Measurements from ENCODE around the gene ADPRHL1.

ADPRHL1 gene

DNA sequence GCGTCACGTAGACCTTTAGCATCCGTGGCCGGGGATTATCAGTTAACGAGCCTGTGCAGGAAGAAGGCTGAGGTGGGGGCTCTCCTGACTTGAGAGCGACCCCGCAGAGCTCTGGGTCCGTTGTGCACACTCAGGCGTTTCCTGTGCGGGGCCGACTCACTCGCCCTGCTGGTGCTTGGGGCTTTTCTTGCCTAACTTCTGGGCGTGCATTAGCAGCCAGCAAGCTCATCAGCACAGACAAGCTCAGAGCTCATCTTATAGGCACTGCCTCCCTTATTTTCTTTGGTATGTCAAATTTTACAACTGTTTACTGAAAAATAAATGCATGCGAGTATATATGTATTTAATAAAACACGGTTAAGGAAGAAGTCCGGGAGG, 23.7 kb downstream of the ADPRHL1 start:
- no peak for DNase-seq

DNA sequence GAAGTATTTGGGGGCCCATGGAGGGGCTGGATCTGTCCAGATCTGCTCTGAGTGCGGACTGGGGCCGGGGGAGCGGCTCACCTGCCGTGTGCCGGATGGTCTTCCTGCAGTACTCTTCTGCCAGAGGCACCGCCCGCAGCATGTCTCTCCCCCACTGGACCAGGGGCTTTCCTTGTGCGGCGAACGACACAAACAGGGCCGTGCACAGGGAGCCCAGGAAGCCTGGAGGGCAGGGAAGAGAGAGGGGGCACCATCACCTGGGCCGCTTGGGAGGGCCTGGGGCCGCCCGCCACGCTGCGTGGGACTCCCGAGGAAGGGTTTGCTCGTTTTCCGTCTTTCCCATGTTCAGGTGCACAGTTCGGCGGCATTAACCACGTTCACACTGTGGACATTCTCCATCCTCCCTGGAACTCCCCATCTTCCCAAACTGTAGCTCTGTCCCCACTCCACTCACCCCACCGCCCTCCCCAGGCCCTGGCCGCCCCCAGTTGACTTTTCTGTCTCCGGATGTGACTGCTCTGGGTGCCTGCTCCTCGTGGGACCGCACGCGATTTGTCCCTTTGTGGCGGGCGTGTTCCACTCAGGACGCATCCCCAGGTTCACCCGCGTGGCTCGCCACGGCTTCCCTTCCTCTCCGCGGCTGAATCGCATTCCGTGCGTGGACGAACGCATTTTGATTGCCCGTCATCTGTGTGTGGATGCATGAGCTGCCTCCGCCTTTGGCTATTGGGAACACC, 24.2 kb downstream of the ADPRHL1 start:
- DNase-seq: no peak

DNA sequence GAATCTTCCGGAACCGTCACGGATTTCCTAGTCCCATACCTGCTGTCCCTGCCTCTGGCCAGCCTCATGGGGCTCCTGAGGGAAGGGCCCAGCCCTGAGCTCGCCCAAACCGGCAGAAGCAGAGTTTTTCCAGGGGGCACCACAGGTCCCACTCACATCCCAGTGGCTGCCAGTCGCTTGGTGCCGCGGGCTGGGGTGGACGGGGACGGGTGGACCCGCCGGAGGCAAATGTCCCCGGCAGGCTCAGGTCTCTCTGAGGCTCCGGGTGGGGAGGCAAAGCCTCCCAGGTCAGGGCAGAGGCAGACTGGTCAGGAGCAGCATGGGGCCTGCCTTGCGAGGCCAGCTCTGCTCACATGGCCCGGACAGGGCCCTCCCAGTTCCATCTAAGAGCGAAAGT, 24.8 kb downstream of the ADPRHL1 start:
- DNase-seq: no peak

DNA sequence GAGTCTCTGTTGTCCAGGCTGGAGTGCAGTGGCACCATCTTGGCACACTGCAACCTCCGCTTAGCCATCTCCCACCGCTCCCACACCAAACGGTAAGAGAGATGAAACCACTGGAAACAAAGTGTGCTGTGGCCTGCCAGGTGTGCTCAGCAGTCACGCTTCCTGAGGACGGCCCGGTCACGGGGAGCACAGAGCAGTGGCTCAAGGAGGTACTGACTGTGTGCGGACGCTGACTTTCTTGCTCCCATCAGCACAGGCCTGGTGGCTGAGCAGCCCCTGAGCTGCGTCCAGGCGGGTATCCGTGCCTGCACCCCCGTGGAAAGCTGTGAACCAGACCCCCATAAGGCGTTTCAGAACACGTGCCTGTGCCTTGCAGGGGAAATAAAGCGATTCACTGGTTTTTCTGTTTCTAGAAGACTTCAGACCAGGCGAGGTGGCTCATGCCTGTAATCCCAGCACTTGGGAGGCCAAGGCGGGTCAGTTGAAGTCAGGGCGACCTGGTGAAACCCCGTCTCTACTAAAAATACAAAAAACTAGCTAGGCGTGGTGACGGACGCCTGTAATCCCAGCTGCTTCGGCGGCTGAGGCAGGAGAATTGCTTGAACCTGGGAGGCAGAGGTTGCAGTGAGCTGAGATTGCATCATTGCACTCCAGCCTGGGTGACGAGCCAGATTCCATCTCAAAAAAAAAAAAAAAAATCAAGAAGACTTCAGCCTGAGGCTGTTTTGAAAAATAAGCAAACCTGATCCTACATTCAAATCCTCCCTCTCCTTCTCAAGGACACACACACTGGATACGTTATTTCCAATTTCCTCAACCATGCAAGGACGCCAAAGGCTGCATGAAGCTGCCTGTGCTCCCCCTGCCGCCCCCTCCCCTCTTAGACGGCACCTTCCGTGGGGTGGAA, 25.5 kb downstream of the ADPRHL1 start:
- no peak for DNase-seq

DNA sequence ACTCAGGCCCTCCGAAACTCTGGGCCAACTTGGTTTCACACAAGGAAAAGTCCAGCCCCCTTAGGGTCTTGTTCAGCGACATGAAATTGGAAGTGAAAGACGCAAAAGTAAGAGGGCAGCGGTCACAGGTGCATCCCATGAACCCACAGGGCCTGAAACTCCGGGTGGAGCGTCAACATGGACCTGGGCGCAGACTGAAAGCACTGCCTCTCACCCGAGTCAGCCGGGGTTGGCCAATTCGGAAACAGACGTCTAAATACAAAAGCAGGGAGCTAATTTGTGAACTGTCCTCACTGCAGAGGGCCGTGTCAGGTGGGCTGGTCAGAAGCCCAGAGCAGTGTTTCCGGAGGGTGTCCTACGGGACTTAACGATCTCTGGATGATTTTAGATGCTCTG, 26.7 kb downstream of the ADPRHL1 start:
- DNase-seq: no peak

DNA sequence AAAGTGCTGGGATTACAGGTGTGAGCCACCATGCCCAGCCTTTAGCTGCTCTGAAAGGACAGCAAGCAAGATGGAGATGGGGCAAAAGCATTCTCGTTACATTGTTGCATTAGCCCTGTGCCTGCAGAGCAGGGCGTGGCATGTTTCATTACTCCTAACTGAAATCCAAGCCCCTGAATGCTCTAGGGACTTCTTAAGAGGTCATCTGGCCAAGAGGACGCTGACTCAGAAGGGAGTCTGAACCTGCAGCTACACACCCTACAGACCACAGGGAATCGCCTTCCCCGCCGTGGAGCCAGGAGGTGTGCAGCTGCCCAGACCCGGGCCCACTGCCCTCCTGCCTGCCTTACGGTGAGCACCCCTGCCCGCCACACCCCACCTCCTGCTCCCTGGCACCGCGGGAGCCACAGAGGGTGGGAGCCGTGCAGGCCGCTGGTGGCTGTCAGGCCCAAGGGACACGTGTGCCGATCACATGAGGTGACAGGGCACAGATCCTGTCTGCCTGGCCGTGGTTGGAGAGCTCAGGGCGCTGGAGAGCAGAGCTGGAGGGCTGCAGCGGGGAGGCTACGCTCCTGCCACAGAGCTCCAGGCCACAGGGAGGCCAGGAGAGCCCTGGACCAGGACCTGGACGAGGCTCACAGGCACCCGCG, 27.2 kb downstream of the ADPRHL1 start:
- DNase-seq: no peak

DNA sequence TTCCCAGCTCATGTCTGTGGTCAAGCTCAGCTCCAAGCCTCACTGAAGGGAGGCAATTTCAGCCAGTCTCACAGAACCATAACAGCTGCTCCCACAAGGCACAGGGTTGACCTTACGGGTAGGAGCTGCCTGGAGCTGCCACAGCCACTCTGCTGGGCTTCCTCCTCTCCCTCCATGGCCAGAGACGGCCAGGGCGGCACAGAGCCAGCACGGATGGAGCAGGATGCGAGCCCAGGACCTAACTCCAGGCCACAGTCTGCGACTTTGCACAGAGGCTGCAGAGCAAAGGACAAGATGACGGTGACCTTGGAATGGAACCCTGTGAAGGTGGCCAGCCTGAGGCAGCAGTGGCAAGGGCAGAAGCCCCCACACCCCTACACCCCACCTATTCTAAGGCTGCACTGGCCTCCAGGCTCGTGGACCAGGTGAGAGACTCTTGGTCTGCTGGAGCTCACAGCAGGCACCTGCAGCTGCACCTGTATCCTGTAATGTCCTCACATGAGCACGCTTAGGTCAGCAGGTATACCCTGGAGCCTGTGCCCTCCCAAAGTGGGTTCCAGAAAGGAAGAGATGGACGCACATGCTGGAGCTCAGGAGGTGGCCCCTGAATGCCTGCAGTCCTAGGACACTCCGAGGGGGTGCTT, 29.6 kb downstream of the ADPRHL1 start:
- no peak for DNase-seq

DNA sequence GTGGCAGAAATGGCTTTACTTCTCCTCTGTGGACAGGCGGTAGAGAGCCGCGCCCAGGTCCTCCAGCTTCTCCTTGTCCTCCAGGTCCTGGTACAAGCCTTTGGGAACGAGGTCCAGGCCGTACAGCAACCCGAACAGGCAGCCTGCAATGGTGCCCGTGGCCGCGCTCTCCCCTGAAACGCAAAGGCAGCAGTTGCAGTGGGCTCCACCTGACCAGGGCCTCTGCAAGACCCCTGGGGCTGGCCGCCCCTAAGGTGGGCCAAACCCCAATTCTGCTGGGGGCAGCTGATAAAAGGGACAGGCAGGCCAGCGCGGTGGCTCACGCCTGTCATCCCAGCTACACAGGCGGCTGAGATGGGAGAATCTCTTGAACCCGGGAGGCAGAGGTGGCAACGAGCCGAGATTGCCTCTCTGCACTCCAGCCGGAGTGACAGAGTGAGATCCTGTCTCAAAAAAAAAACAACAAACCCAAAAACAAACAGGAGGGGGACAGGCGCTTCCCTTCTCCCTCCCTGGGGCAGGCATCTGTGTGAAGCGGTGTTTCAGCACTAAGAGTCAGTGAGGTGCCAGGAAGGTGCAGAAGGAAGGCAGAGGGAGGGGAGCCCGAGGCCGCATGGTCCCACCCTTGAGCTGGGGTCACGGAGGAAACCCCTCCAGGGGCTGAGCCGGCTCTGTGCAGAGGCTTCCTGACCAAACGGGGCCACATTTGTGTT, 30.3 kb downstream of the ADPRHL1 start:
- no peak for DNase-seq

DNA sequence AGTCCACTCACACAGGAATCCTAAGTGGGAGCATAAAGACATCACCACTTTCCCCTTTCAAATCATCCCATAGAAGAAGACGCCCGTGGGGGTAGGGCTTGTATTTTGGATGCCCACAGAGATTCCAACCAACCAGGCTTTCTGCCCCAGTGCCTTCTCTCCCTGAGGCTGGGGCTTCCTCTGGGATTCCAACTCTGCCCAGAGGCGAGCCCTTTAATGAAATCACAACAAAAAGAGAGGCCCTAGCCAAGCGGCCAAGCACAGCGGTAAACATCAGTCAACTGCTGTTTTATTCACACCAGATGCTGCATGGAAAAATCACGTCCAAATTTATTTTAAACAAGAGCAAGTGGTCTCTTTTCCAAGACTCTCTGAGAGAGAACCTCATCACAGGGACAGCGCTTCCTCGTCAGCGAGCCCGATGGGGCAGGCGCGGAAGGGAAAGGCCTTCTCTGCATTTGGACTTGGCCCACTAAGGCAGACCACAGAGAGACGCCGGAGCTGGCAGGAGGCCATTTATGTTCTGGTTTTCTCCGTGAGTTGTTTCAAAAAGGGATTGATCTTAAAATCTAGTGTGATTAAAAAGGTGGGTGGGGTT, 31.5 kb downstream of the ADPRHL1 start:
- no peak for DNase-seq

DNA sequence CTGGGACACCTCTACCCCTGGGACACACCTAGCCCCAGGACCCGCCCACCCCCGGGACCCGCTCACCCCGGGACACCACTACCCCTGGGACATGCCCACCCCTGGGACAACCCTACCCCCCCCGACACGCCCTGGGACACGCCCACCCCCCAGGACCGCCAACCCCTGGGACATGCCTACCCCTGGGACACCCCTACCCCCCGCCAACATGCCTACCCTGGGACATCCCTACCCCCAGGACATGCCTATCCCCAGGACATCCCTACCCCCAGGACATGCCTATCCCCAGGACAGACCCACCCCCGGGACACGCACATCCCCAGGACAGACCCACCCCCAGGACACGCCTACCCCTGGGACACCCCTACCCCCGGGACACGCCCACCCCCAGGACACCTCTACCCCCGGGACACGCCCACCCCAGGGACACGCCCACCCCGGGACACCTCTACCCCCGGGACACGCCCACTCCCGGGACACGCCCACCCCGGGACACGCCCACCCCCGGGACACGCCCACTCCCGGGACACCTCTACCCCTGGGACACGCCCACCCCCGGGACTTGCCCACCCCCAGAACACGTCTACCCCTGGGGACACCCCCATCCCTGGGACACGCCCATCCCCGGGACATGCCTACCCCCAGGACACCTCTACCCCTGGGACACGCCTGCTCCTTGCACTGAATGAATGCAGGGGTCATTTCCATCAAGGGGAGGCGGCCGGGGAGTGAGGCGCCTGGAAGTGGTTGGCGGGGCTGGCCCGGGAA, 32.3 kb downstream of the ADPRHL1 start:
- DNase-seq: no peak

DNA sequence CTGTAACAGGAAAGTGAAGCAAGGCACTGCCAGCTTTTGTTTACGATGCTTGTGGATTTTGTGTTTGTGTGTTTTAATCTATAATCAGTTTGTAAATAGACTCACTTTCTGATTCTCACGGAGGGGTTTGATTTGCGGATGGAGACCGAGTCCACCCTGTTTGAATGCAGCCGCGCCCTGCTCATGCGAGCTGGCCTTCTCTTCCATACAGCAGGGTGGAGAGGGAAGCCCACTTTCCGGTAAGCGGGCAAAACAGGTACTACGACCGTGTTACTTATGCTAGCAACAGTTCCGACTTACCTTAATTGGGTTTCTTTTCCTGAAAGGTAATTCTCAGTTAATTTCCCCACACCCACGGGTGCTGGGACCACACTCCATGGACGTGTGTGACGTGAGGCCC, 33.1 kb downstream of the ADPRHL1 start:
- no peak for DNase-seq

DNA sequence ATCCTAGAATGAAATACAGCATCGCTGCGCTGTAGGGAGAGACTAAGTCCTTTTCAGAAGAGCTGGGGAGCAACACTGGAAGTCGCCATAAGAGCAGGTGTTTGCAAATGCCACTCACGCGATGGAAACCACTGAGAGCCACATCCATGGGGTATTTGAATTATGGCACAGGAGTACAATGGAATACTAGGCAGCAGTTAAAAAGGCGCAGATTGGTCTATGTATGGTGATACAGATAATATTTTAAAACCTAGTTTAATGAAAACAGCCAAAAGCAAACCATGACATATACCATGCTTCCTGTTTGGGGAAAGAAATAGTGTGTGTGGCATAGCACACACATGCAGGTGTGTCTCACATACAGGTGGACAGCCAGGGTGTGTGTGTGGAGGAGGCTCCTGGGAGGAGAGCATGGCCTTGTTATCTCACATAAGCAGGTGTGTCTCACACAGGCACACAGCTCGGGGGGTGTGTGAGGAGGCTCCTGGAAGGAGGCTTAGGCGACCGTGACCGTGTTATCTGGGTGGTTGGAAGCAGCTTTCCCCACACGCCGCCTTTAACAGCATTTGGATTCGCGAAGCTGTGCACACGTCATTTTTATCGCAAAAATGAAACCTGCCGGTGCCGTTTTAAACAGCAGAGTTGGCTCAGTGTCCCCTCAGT, 33.6 kb downstream of the ADPRHL1 start:
- DNase-seq: no peak

DNA sequence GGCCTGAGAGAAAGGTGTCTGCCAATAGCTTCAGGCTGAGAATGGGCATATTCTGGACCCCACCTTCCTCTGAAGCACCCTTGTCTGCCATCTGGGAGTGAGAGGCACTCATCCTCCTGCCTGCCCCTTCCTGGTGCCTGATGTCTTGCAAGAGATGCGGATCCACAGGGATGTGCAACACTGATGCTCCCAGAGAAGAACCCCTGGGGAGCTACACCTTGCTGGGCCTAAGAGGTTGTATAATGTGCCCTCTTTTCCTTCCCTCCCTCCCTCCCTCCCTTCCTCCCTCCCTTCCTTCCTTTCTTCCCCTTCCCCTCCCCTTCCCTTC, 34.6 kb downstream of the ADPRHL1 start:
- DNase-seq: no peak

DNA sequence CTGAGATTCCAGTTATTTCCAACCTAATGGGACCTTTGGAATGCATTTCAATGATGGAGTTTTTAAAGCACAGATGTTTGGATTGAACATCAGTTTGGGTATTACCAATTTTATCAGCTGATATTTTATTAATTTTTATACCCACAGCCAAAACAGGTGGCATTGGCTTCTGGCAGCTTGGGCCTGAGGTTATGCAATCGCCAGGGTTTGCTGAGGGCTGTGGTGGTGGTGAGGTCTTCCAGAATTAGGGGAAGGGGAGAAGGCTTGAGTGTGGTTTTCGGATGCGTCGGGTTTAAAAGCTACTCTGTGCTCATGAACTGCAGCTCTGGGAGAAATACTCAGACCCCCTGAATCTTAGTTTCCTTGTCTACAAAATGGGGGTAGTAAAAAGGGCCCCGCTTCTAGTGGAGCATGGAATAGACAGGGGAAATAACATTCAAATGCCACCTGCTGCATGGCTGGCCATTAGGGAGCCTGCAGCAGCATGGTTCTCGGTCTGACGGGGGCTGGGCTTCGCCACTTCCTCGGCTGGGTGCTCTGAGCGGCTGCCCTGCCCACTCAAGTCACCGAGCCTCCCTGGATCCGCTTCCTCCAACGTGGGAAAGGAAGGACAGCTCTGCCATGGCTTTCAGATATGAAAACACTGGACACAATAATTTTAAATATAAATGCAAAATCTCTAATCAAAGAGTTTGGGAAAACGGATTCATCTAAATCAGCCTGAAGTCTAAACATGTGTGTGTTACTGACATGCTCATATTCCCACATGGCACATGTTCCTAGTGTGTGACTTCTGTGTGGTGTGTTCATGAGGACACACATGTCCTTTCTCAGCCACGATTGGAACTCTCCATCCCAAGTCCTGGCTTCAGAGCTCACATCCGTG, 35.2 kb downstream of the ADPRHL1 start:
- no peak for DNase-seq

DNA sequence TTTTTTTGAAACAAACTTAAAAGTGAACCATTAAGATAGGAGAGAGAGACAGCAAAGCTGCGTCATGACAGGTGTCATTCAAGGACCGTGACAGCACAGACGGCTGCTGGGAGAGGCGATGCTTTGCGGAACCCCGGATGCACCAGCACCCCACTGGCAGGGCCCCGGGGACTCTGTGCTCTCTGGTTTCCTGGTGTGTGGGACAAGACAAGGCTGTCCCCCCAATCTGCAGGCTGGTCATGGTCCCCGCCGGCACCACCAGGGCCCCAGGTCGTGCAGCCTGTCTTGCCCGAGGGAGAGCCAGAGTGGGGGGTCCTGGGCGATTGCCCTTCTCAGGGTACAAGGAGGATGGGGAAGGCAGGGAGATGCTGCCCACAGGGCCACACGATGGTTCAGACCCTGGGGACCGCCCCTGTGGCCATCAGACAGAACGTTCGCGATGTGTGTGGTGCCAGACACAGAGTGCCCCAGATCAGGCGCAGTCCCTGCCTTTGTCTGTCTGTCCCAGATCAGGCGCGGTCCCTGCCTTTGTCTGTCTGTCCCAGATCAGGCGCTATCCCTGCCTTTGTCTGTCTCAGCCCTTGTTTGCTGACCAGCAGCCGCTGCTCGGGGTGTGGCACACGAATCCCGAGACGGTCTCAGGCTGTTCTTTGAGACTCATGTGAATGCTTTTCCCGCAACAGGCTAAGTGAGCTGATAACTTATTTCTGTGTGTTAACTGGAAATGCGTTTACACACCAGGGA, 36.1 kb downstream of the ADPRHL1 start:
- no peak for DNase-seq

DNA sequence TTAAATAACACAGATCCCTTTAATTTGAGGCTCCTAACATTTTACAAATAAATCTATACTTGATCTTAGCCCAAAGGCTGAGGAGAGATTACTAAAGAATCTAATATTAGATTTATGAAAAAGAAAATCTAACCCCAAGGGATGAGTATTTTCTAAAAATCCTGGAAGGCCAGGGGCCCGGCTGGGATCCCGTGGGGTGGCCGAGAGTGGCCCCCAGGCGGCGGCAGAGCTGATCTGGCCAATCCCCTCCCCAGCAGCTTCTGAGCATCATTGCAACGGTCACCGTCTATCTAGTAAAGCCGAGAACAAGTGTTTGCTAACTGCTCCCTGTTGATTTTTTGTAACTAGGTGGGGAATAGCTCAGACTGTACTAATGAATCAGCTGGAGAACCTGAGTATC, 37.5 kb downstream of the ADPRHL1 start:
- DNase-seq: no peak

DNA sequence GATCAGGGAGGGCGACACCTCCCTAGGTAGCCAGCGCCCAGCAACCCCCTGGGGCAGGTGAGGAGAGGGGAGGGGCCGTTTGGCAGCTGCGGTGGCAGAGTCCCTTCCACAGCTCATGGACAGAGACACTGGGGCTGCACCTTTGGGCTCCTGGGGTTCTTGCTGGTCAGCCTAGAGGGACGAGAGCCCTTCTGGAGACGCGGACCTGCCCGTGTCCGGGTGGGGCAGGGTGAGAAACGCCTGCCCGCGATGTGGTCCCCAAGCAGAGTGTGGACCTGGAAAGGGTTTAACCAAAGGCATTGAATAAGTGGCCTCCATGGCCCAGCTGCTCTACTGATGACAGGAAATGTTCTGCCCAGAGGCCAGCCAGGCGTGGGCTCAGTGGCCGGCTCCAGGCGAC, 38.3 kb downstream of the ADPRHL1 start:
- DNase-seq: no peak

DNA sequence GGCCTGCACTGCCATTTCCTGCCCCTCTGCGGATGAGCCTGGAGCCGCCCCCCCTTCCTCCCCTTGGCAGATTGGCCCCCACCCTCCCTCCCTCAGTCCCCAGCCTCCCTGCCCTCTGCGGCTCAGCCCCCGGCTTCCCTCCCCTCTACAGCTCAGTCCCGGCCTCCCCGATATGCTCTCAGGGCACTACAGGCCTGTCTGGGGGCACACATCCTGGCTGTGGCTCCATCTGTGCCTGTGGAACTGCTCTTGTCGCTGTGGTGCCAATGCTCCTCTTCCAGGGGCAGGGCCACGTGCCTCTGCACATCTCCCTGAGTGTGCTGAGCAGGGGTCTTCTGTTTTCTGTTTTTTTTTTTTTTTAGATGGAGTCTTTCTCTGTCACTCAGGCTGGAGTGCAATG, 39.0 kb downstream of the ADPRHL1 start:
- no peak for DNase-seq

DNA sequence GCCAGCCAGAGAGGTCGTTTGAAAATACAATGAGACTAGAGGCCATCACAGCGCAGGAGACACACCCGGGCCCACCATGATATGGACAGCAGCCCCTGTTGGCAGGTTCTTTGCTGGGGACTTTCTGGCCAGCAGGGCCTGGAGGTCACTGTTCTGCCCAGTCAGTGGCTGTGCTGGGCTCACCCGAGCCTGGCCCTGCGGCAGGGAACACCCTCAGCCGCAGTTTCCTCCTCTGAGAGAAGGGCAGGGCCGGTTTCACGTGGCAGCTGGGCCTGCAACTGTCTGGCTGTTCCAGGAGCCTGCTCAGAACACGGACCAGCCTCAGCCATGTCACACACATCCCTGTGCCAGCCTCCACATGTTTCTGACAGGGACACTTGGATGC, 39.4 kb downstream of the ADPRHL1 start:
- no peak for DNase-seq
